NCI-H345 treated with DMSO at 0.1 percent for 48 hours (cell line): Measurements from ENCODE around the gene NT5C2.
"Not testable (repeated sequence)": the region's sequence is repeated elsewhere in the genome, so short reads cannot be mapped to it uniquely, and the experiment has no call there.

Experiments used
- DNase-seq: peaks from one replicate; lab custom pipeline; 2025; ENCODE audit not compliant: unreplicated experiment; lab: John Stamatoyannopoulos, UW

The NT5C2 gene

DNA sequence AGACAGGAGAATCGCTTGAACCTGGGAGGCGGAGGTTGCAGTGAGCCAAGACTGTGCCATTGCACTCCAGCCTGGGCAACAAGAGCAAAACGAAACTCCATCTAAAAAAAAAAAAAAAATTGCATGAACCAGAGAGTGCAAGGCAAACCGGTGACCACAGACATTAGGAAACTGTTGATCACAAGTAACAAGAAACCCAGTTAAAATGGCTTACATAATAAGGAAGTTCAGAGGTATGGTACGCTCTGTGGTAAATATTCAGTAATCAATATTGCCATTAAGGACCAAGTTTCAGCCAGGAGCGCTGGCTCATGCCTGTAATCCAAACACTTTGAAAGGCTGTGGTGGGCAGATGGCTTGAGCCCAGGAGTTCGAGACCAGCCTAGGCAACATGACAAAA, 9.2 kb upstream of the NT5C2 start:
- DNase-seq = no peak

DNA sequence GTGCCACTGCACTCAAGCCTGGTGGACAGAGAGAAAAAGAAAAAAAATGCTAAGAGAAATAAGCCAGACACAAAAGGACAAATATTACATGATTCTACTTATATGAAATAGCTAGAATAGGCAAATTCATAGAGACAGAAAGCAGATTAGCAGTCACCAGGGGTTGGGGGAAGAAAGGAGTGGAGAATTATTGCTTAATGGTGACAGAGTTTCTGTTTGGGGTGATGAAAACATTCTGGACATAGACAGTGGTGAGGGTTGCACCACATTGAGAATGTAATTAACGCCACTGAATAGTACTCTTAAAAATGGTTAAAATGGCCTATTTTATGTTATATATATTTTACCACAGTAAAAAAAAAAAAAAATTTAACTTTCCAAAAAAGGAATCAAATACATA, 6.4 kb upstream of the NT5C2 start:
- no peak for DNase-seq

DNA sequence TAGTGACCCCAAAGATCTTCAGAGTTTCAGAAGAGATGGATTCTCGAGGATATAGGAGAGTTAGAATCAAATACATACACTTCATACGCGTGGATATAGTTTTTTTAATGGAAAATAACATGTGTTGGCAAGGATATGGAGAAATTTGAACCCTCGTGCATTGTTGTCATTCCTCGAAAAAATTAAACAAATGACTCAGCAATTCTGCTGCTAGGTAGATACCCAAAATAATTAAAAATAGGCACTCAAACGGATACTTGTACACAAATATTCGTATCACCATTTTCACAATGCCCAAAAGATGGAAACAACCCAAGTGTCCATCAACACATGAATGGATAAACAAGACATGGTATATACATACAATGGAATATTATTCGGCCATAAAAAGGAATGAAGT, 5.6 kb upstream of the NT5C2 start:
- DNase-seq = no peak

DNA sequence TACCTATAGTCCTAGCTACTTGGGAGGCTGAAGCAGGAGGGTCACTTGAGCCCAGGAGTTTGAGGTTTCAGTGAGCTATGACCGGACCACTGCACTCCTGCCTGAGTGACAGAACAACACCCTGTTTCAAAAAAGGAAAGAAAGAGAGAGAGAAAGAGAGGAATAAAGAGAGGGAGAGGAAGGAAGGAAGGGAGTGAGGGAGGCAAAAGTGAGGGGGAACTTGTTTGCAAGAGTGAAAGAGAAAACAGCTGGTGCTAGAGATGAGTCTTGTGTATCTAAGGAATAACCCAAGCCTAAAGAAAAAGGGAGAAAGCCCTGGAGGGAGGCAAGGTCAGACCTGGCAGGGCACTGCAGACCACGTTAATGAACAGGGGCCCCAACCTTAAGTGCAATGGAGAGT, 4.8 kb upstream of the NT5C2 start:
- no peak for DNase-seq

DNA sequence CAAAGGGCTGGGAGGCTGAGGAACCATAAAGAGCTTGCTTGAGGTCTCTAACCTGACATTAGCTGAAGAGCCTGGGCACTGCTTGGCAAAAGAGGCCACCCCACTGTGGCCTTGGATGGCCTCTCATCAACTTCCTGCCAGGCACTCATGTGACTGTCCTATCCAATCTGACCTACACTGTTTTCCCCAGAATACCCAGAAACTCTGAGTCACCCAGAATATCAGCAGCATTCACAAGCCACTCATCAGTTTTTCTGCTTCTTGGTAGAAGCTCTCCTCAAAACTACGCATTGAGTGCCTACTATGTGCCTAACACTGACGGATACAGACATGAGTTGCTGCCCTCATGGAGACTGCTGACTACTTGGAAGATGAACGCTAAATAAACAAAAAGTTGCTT, 4.1 kb upstream of the NT5C2 start:
- DNase-seq = no peak

DNA sequence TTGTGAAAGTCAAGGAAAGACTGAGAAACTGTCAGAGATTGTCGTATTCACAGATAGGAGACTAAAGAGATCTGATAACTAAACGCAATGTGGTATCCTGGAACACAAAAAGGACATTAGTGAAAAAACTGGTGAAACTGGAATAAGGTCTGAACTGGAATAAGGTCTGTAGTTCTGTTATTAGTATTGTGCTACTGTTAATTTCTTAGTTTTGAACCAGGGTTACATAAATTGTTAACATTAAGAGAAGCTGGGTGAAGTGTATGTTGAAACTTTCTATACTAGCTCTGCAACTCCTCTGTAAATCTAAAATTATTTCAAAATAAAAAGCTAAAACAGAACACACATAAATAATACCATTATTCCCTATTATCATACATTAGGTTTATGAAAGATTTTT, 3.4 kb upstream of the NT5C2 start:
- no peak for DNase-seq

DNA sequence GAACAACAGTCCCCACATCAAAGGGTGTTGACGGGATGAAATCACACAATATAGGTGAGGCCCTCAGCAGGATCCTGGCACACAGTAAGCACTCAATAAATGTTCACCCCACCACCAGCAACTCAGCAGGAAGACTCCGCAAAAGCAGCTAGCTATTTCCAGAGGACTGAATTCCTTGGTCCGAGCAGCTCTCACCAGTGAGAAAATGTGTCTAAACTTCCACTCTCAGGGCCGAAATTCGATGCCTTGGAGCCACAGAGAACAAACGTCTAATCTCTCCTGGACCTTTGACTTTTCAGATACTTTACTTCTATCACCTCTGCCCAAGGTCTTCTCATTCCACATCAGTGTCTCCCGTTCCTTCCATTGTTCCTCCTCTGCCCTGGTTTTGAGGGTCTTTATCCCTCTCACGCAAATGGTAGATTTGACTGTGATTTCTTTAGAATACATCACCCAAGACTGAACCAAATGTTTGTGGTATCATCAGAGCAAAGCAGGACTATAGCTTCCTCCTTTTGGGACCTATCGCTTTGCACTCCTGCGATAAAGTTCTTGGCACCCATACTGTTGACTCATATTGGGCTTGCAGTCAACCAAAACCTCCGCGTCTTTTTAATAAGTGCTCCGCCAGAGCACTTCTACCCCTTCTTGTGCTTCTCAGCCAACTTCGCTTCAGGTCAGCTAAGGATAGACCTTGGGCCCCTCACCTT, 903 bp upstream of the NT5C2 start:
- DNase-seq = no peak

DNA sequence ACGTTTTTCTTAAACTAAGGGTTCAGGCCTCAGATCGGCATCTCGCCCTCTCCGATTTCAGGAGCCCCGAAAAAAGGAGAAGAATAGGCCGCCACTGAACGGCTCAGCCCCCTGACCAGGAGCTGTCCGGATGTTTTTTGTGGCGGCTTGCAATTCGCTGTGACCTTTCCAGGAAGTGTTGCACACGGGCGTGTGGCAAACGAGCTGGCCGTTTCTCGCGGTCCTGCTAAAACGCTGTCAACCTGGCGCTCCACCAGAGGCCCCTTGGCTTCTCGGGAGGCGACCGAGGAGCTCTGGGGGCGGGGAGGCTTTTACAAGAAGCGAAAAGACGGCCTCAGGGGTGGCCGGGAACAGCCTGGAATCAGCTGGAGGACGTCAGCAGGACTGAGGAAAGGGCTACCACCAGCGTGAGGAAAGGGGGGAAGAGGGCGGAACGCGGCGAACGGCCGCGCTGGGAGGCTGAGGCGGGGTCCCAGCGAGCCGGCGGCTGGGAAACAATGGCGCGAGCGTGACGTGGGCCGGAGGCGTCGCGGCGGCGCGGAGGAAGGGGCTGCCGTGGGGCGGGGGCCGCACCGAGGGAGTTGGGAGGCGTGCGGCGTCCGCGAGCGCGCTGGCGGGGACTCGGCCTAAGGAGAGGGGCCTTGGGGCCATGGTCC, 493 bp downstream of the NT5C2 start:
- DNase-seq = peak; percentile 9

DNA sequence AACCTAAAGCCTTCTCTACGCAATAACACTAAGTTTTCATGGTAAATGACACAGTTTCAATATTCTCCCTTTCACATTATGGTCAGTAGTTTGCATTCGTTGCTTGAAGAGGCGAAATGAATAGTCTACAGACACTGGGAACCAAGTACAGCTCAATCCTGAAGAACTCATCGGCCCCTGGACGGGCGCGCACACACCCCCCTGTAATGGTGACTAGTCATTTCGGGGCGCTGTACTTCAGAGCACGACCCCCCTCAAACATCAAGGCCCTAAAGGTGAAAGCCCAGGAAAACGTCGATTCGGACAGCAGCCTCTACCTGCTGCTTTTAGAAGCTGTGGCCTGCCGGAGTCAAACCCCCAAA, 1.0 kb downstream of the NT5C2 start:
- DNase-seq = no peak

DNA sequence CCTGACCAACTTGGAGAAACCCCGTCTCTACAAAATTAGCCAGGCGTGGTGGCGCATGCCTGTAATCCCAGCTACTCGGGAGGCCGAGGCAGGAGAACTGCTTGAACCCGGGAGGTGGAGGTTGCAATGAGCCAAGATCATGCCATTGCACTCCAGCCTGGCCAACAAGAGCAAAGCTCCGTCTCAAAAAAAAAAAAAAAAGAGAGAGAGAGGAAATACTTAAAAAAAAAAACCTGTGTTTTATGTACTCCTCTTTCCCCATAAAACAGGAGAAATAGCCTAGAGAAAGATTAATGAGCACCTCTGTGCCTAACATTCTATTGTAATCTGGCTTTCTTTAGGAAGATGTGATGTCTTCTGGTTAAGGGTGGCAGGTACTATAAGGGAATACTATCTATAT, 1.9 kb downstream of the NT5C2 start:
- not testable (repeated sequence) for DNase-seq

DNA sequence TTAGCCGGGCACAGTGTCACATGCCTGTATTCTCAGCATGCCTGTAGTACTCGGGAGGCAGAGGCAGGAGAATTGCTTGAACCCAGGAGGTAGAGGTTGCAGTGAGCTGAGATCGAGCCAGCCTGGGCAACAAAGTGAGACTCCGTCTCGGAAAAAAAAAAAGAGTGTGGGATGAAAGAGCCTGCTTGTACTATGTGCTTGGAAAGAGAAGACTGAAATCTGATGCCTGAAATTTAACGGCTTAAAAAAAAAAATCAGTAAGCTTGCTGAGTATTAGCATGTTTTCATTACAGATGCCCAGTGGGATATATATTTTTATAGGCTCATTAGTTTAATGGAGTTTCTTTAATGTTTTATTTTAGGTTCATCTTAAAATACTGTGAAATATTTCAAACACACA, 4.2 kb downstream of the NT5C2 start:
- no peak for DNase-seq

DNA sequence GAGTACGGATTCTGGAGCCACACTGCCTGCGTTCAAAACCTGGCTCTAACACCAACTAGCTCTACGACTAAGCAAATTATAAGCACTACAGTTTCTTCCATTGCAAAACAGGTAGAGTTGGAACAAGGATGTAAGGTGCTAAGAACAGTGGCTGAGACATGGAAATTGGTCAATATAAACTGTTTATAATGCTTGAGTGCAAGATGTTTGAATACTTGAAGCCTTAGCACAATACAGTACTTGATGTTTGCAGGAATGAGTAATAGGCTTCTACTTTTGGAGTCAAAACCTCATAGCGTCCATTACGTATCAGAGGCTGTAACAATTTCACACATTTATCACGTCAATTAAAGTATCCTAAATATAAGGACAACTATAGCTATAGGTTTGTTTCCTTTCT, 6.9 kb downstream of the NT5C2 start:
- no peak for DNase-seq

DNA sequence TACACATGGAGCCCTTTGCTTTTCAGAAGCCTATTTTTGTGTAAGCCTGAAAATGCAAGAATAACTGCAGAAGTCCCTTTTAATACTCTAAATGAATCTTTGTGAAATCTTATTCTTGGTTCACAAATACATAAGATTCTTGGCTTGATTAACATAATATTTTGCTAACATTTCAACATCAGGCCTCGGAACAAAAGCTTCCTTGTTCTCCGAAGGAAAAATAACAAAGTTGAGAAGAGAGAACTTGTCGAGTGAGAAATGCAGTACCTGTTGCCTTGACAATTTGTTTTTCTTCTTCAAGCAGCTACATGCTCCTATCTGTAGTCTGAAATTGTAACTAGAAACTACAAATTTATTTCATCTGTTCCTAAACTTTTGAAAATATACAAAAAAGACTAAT, 8.5 kb downstream of the NT5C2 start:
- no peak for DNase-seq

DNA sequence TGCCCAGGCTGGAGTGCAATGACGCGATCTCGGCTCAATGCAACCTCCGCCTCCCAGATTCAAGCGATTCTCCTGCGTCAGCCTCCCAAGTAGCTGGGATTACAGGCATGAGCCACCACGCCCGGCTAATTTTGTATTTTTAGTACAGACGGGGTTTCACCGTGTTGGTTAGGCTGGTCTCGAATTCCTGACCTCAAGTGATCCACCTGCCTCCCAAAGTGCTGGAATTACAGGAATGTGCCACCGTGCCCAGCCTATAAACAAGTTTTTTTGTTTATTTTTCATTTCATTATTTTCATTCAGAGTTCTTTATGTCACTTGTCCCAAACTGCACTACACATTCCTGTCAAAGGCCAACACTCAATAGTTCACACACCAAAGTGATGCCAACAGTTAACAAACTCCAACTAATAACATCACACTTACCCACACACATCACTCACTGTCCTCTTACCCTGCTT, 9.1 kb downstream of the NT5C2 start:
- not testable (repeated sequence) for DNase-seq

DNA sequence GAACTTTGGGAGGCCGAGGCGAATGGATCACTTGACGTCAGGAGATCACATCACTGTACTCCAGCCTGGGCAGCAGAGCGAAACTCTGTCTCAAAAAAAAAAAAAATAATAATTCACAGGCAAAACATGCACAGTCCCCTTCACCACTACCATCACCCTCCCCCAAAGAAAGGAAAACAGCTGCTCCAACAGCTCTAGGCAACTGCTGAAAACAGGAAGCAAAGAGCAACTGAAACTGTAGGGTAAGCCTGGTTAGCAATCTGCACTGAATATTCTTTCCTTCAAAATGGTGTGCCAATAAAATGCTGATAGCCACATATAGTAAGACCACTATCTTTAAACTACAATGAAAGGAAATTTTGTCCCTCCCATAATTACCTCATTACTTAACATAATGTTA, 11.8 kb downstream of the NT5C2 start:
- no peak for DNase-seq

DNA sequence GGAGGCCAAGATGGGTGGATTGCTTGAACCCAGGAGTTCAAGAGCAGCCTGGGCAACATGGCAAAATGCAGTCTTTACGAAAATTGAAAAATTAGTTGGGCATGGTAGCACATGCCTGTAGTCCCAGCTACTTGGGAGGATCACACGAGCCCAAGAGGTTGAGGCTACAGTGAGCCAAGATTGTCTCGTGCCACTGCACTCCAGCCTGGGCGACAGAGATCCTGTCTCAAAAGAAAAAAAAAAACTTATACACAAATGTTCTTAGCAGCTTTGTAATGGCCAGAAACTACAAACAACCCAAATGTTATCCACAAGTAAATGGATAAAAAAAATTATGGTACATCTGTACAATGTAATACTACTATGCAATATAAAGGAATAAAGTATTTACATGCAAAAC, 12.6 kb downstream of the NT5C2 start:
- no peak for DNase-seq

DNA sequence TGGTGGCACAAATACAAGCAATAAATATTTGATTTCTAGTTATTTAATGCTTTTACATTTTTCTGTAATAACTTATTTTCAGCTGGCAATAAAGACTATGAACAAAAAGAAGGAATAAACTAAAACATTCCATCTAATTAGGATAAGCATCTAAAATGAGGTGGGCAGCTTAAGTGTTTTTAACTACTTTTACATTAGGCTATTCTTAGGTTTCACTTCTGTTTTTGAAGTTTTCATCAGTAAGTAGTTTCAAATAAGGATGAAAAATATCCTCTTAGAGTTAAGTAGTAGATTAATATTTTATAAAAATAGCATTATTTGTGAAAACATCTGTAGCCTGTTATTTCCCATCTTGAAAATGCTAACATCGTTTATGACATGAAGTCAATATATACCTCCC, 15.9 kb downstream of the NT5C2 start:
- no peak for DNase-seq

DNA sequence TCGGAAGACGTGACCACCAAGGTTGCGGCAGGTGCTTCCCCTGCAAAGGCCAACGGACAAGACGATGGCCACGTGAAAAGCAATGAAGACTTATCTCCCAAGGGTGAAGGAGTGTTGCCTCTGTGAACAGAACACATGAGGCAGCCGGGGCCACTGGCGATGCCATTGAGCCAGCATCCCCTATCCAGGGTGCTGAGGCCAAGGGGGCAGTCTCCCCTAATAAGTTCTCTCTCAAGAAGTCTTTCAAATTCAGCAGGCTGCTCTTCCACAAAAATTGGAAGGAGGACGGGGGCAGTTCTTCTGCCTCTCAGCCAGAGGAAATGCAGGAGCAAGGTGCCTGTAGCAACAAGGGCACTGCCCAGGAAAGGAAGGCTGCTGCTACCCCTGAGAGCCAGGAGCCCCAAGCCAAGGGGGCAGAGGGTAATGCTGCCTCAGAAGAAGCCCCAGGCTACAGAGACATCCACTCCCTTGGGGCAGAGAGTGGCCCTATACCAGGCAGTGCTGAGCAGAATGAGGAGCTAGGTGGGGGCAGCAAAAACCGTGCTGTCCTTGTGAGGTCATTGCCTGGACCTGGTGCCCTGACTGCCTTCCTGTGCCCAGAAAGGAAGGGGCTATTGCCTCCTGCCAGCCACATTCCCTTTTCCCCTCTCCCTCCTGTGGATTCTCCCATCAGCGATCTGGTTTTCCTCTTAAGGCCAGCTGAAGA, 17.3 kb downstream of the NT5C2 start:
- DNase-seq = no peak

DNA sequence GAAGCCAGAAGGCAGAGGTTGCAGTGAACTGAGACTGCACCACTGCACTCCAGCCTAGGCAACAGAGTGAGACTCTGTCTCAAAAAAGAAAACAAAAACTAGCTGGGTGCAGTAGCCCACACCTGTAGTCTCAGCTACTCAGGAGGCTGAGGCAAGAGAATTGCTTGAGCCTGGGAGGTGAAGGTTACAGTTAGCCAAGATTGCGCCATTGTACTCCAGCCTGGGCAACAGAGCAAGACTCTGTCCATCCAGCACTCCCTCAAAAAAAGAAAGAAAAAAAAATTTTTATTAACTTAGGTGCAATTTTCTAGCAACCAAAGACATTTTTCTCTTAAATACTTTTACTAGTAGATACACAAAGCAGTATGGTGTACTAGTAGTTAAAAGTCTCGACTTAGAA, 18.7 kb downstream of the NT5C2 start:
- DNase-seq = not testable (repeated sequence)

DNA sequence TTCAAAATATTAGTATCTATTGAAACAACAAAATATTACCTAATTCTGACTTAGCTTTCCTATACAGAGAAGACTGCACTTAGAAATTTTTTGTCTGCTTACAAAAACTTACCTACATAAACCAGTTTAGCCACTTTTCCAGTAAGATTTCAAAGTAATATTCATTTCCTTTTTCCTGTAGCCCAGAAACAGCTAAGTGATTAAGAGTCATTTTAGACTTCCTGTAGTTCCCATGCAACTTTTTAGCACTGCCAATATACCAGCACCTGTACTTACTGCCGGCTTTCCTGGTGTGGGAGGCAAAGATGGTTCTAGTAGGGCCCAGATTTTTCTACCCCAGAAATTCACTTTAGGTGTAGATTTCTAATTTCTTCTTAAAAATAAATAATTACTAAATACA, 21.8 kb downstream of the NT5C2 start:
- no peak for DNase-seq

DNA sequence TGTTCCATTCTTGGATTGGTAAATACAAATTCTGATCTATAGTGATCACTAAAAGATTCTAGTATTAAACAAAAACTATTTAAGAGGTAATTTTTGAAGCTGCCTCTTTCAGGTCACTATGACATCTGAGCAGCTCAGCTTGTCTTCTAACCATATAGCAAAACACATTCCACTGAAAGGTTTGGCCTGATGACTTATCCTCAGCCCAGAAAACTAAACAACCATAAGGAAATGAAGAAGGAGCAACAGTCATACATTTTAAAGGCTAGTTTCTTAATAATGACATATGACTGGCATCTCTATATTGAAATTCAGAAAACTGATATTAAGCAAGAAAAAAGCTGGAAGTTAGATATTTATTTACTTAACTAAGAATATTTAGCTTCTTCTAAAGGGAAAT, 24.6 kb downstream of the NT5C2 start:
- DNase-seq = no peak

DNA sequence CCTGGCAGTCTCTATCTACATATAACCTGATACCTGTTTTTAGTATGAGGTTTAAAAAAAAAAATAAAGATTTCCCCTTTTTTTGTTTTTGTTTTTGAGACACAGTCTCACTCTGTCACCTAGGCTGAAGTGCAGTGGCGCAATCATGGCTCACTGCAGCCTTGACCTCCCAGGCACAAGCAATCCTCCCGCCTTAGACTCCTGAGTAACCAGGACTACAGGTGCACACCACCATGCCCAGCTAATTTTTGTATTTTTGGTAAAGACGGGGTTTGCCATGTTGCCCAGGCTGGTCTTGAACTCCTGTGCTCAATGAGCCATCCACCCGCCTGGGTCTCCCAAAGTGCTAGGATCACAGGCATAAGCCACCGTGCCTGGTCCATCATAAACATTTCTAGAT, 25.5 kb downstream of the NT5C2 start:
- not testable (repeated sequence) for DNase-seq
